ENCODE results near the gene SSBP3. TPM values are rescaled to one million over a fixed set of nuclear protein-coding genes. Genes with fewer than 3 reads are reported as not detected.
"Not testable (repeated sequence)": the region's sequence is repeated elsewhere in the genome, so short reads cannot be mapped to it uniquely, and the experiment has no call there.

SSBP3 gene
- total RNA-seq, 2 experiments from 2014 or later = 90.0 TPM

DNA sequence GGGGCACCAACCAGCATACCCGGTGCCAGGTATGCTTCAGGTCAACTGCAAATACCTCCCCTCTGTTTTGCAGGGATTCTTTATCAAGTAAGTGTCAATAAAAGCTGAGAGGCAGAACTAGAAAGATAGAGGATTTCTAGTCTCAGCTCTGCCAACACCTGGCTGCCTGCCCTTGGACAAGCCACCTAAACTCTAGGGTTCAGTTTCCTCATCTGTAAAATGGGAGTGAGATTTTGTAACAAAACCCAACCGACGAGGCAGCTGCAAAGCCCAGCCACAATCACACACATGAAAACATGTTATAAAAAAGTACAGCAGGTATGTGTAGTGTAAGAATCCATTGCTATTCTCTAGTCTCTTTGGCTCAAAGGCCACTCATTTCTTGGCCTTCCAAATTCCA, 8.2 kb downstream of the SSBP3 start:
- no peaks in the 10 kb centered on the region for H3K9me3 Mint-ChIP-seq
- ChIA-PET POLR2A (interaction anchor here (1.2 kb wide), 1 partner anchor 91 kb away, joined by 6 read pairs; no protein-coding TSS in a partner anchor), CTCF (interaction anchor here (1.9 kb wide), 1 partner anchor 91 kb away, joined by 7 read pairs; no protein-coding TSS in a partner anchor)
- H3K27ac Mint-ChIP-seq = no peak overlapping the region
- no peak for DNase-seq
- no peaks in the 10 kb centered on the region for H3K27me3 Mint-ChIP-seq
- H3K36me3 Mint-ChIP-seq (ENCODE audit: low read depth) = peaks cover 76% of the 10 kb centered on the region
- peaks cover 41% of the 10 kb centered on the region for H3K4me1 Mint-ChIP-seq
- no peak overlapping the region for H3K4me3 Mint-ChIP-seq

DNA sequence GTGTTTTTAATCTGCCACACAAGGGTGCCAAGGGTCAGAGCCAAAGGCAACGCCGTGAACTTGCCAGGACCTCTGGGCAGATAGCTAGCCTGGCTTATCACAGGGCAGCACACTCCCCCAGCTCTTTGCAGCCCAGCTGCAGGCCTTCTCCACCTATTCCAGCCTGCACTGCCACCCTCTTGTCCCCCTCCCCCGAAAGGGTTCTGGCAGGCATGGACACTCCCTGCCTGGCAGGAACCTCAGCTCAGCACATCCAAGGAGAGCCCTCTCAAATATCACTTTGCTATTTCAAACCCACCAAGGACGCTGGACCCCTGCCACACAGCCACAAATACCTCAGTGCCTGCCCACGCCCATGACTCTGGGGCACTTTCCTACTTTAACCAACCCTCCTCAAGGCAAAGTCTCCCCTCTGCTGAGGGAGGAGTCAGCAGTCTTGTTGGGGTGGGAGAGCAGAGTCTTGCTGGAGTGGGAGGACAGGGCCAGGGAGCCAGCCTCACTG, 9.1 kb downstream of the SSBP3 start:
- POLR2A ChIA-PET = no interaction called here
- peaks cover 77% of the 10 kb centered on the region for H3K36me3 Mint-ChIP-seq (ENCODE audit: low read depth)
- CTCF ChIA-PET = interaction anchor here (1.9 kb wide), 1 partner anchor 92 kb away, joined by 7 read pairs; no protein-coding TSS in a partner anchor
- H3K4me3 Mint-ChIP-seq = no peak overlapping the region
- no peaks in the 10 kb centered on the region for H3K27me3 Mint-ChIP-seq
- H3K4me1 Mint-ChIP-seq = peaks cover 34% of the 10 kb centered on the region
- no peaks in the 10 kb centered on the region for H3K9me3 Mint-ChIP-seq
- H3K27ac Mint-ChIP-seq = no peak overlapping the region
- DNase-seq = no peak

- POLR2A ChIA-PET = no interaction called here
- Mint-ChIP-seq H3K9me3 (no peaks in the 10 kb centered on the region), H3K4me1 (peaks cover 27% of the 10 kb centered on the region), H3K36me3 (ENCODE audit: low read depth) (peaks cover 75% of the 10 kb centered on the region), H3K27me3 (no peaks in the 10 kb centered on the region), H3K27ac (no peak overlapping the region), H3K4me3 (no peak overlapping the region)
- CTCF ChIA-PET = interaction anchor here (0.7 to 1.9 kb wide), 3 partner anchors 10 to 93 kb away, joined by 3 to 7 read pairs (median 4); partner anchors contain the start of gene SSBP3
- no peak for DNase-seq
Observed at GRCh38 chr1:54396261-54396933, 9.8 kb downstream of the SSBP3 start.

DNA sequence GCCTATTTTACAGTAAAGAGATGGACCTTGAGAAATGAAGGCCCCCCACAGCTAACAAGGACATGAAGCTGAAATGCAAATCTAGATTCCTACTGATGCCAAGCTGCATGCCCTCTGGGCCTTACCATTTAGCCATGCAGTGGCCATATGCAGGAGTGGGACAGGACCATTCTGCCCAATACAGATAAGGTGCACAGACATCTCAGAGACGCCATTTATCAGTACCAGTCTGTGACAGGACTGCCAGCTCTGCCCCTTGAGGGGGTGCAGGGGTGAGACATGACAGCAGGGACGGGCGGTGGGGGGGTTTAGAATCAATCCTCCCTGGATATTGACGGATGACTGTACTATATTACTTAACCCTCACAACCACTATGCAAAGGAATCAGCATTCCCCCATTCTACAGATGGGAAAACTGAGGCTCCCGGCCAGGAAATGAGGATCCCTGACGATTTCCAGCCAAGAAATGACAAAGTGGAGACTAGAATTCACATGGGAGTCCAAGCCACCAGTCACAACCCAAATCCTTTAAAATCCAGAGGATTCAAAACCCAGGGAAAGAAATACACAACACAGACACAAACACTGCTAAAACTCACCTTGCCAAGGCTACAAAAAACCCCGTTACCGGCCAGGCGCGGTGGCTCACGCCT, 10.8 kb downstream of the SSBP3 start:
- Mint-ChIP-seq H3K9me3 (no peaks in the 10 kb centered on the region), H3K4me1 (peaks cover 17% of the 10 kb centered on the region), H3K4me3 (no peak overlapping the region), H3K27ac (no peak overlapping the region), H3K36me3 (ENCODE audit: low read depth) (peaks cover 72% of the 10 kb centered on the region), H3K27me3 (no peaks in the 10 kb centered on the region)
- DNase-seq = no peak
- ChIA-PET CTCF (interaction anchor here (1.0 kb wide), 1 partner anchor 11 kb away, joined by 3 read pairs; the partner anchor contains the start of gene SSBP3), POLR2A (no interaction called here)

DNA sequence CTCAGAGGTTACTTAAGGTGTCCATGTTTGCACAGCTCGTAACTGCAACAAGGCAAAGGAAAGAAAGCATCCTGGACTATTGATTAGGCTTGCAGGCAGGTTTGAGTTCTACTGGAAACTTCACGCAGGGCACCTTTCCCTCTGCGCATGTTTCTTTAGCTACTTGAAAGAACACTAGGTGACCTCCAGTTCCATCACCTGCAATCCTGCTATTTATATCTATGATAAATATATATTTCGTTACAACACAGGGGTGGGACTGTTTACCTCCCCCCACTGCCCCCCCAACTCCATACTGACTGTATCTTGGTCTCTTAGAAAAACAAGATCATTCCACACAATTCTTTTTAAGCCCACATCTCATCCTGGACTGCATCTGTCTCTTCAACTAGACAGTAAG, 12.1 kb downstream of the SSBP3 start:
- ChIA-PET POLR2A (no interaction called here), CTCF (no interaction called here)
- H3K4me3 Mint-ChIP-seq = no peak overlapping the region
- peaks cover 66% of the 10 kb centered on the region for H3K36me3 Mint-ChIP-seq (ENCODE audit: low read depth)
- H3K4me1 Mint-ChIP-seq = peaks cover 6% of the 10 kb centered on the region
- H3K27me3 Mint-ChIP-seq = no peaks in the 10 kb centered on the region
- no peak for DNase-seq
- H3K9me3 Mint-ChIP-seq = no peaks in the 10 kb centered on the region
- no peak overlapping the region for H3K27ac Mint-ChIP-seq

DNA sequence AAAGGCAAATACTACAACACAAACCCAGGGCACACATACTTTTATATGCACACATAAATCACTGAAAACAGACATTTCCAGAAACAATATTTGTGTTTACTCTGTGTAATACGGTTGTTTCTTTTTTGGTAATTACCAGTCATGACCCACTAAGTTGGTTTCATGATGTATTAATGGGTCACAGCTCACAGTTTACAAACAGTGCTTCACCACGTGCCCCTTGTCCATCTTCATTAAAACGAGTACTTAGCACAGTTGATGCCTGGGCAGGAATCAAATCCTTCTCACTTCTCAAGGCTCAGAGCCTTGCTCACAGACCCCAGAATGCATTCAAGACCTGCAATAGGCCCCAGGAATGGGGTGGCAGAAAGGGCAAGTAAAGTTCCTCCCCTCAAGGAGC, 13.8 kb downstream of the SSBP3 start:
- H3K4me1 Mint-ChIP-seq = no peaks in the 10 kb centered on the region
- H3K27ac Mint-ChIP-seq = no peak overlapping the region
- DNase-seq = no peak
- H3K27me3 Mint-ChIP-seq = no peaks in the 10 kb centered on the region
- ChIA-PET POLR2A (no interaction called here), CTCF (no interaction called here)
- H3K9me3 Mint-ChIP-seq = no peaks in the 10 kb centered on the region
- H3K4me3 Mint-ChIP-seq = no peak overlapping the region
- H3K36me3 Mint-ChIP-seq (ENCODE audit: low read depth) = peaks cover 59% of the 10 kb centered on the region

GRCh38 chr1:54391450-54392209, 14.6 kb downstream of the SSBP3 start:
- no peaks in the 10 kb centered on the region for H3K9me3 Mint-ChIP-seq
- no peak overlapping the region for H3K27ac Mint-ChIP-seq

DNA sequence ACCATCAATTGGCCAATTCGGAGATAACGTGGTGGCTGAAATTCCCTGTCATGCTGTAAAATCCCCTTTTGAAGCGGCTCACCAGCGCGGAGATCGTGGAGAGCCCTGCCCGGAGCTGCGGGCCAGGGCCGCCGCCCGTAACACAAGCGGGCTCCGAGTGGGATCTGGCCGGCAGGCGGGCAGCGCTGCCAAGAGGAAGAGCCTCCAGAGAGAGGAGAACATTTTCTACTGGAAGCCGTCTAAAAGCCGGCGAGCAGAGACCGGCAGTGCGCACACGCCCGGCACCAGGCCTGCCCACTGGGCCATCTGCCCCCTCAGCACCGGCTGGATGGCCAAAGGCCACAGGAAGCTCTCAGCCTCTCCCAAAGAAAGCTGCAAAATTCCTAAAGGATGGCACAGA, 15.5 kb downstream of the SSBP3 start:
- no peaks in the 10 kb centered on the region for H3K9me3 Mint-ChIP-seq
- H3K27me3 Mint-ChIP-seq = no peaks in the 10 kb centered on the region
- no peak overlapping the region for H3K4me3 Mint-ChIP-seq
- H3K36me3 Mint-ChIP-seq (ENCODE audit: low read depth) = peaks cover 53% of the 10 kb centered on the region
- DNase-seq = no peak
- H3K4me1 Mint-ChIP-seq = peaks cover 2% of the 10 kb centered on the region
- ChIA-PET CTCF (no interaction called here), POLR2A (no interaction called here)
- no peak overlapping the region for H3K27ac Mint-ChIP-seq

More at GRCh38 chr1:54391450-54392209, 14.6 kb downstream of the SSBP3 start:
- Mint-ChIP-seq H3K4me1 (peaks cover 2% of the 10 kb centered on the region), H3K36me3 (ENCODE audit: low read depth) (peaks cover 58% of the 10 kb centered on the region), H3K4me3 (no peak overlapping the region), H3K27me3 (no peaks in the 10 kb centered on the region)
- ChIA-PET POLR2A (no interaction called here), CTCF (interaction anchor here (0.8 kb wide), 1 partner anchor 13 kb away, joined by 3 read pairs; no protein-coding TSS in a partner anchor)
- DNase-seq = no peak

DNA sequence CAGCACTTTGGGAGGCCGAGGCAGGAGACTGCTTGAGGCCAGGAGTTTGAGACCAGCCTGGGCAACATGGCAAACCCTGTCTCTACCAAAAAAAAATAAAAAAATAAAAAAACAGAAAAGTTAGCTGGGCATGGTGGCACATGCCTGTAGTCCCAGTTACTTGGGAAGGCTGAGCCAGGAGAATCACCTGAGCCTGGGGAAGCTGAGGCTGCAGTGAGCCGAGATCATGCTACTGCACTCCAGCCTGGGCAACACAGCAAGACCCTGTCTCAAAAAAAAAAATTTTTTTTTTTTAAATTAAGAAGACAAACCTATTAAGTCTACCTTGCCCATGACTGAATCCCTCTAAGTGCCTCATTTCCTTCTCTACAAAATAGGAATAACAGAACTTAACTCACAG, 16.6 kb downstream of the SSBP3 start:
- peaks cover 49% of the 10 kb centered on the region for H3K36me3 Mint-ChIP-seq (ENCODE audit: low read depth)
- POLR2A ChIA-PET, H3K9me3 Mint-ChIP-seq, H3K4me3 Mint-ChIP-seq, CTCF ChIA-PET, H3K27me3 Mint-ChIP-seq, H3K27ac Mint-ChIP-seq, DNase-seq, H3K4me1 Mint-ChIP-seq: not testable (repeated sequence)

DNA sequence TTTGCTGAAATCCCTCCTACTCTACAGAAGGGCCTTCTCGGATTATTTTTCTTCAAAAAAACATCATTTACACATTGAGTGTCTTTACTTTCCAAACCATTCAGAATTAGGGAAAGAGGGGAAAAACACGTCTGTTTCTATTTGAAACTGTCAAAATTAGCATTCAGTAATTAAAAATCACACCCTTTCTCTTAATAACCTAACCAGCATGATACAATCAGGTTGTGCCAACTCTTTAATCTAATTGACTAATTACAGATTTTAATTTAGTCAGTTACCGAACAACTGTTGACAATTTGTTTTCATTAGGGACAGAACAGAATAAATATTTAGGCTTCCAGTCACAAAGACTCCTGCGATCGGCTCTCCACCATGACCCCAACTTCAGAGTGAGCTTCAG, 18.8 kb downstream of the SSBP3 start:
- Mint-ChIP-seq H3K27ac (no peak overlapping the region), H3K9me3 (no peaks in the 10 kb centered on the region), H3K36me3 (ENCODE audit: low read depth) (peaks cover 38% of the 10 kb centered on the region), H3K4me1 (peaks cover 6% of the 10 kb centered on the region), H3K4me3 (no peak overlapping the region), H3K27me3 (no peaks in the 10 kb centered on the region)
- ChIA-PET CTCF (no interaction called here), POLR2A (no interaction called here)
- DNase-seq = no peak

DNA sequence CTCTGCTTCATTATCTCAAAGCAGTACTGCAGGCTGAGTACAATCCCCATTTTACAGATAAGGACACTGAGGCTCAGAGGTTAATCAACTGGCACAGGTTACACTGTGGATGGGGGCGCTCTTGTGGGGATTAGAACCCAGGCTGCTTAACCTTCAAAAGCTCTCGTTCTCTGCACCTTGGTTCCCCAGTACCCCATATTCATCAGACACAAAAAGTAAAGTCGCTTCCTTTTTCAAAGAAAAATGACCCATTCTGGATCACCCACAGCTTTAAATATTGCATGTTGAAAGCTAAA, 20.5 kb downstream of the SSBP3 start:
- Mint-ChIP-seq H3K4me1 (peaks cover 15% of the 10 kb centered on the region), H3K27ac (no peak overlapping the region), H3K4me3 (no peak overlapping the region), H3K27me3 (no peaks in the 10 kb centered on the region), H3K9me3 (no peaks in the 10 kb centered on the region), H3K36me3 (ENCODE audit: low read depth) (peaks cover 28% of the 10 kb centered on the region)
- ChIA-PET POLR2A (interaction anchor here (0.6 to 1.3 kb wide), 3 partner anchors 18 to 267 kb away, joined by 3 to 4 read pairs (median 3); no protein-coding TSS in a partner anchor), CTCF (interaction anchor here (0.7 kb wide), 1 partner anchor 483 kb away, joined by 3 read pairs; no protein-coding TSS in a partner anchor)
- DNase-seq = no peak

DNA sequence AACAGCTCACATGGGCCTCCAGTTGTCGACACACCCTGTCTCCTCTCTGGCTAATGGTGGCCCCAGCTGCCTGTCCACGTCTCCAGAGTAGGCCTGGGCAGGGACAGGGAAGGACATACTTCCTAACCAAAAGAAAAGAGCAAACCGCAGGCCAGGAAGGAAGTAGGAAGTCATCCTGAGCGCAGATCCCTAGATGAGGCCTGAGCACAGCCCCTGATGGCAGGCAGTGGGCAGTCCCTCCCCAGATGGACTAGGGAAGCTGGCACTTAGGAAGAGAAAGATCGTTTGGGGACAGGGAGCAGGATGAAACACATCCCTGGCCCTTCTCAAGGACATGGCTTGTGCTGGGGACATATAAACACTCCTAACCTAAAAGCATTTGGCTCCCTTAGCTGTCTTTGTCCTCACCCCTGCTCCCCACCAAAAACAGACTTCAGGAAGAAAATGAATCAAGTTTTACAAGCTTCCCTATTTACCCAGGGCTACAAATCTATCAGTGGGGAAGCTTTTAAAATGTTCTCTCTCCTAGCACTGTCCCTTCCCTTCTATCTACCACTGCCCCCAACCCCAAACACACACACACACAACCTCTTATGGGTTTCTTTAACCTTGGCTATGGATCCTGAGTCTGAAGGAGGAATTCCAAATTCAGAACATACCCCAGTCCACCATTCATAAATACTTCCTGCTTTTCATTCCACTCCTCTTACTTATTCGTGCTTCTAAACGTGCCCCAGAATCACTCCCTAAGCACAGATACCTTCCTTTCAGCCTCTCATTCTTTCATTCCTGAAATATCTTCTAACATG, 21.1 kb downstream of the SSBP3 start:
- peaks cover 21% of the 10 kb centered on the region for H3K4me1 Mint-ChIP-seq
- POLR2A ChIA-PET = interaction anchor here (0.6 kb wide), 1 partner anchor 268 kb away, joined by 3 read pairs; no protein-coding TSS in a partner anchor
- CTCF ChIA-PET = no interaction called here
- H3K27me3 Mint-ChIP-seq = no peaks in the 10 kb centered on the region
- peak overlapping the region; percentile 1 for H3K27ac Mint-ChIP-seq
- no peak overlapping the region for H3K4me3 Mint-ChIP-seq
- H3K36me3 Mint-ChIP-seq (ENCODE audit: low read depth) = peaks cover 23% of the 10 kb centered on the region
- no peak for DNase-seq
- H3K9me3 Mint-ChIP-seq = no peaks in the 10 kb centered on the region

Data from activated CD4-positive, alpha-beta memory T cell treated with anti-CD3 and anti-CD28 coated beads, Interleukin-2, amount 10 ng/mL, durations not matched to agents 7 days and 5 days (primary cell).